ENCODE results near the gene SMARCA2.

Gene SMARCA2

DNA sequence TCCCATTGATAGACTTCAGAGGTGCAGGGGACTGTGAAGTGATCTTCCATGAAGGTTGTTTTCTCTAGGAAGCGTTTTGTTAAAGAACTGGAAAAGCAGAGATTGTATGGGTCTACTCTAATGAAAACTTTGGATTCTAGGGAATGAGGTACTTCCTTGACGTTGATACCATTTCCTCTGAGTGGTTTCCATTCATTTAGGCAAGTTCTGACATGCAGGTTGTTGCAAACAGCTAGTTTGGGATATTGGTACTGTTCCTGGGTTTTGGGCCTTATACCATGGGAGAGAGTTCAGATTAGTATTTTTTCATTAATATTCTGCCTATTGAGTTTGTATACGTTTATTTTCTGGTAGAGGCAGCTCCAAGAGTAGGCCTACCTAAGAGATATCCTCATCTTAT, 25.7 kb downstream of the SMARCA2 start:
- no peak for DNase-seq (ENCODE audit: low read depth)

DNA sequence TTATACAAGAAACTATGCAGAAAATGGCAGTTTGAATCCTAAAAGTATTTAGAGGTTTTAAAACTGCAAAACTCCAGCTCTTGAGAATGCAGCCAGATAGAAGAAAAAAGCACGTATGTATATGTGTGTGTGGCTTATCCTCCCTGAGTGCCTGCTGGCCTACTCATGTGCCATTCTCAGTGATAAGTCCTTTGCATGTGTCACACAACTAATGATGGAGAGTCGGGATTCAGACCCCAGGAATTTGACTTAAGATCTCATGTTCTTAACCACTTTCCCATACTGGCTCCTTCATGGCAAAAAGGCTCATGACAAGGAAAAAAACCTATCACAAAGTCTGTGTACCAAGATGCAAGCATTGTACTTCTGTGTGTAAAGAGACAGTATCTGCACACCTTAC, 26.6 kb downstream of the SMARCA2 start:
- no peak for DNase-seq (ENCODE audit: low read depth)

DNA sequence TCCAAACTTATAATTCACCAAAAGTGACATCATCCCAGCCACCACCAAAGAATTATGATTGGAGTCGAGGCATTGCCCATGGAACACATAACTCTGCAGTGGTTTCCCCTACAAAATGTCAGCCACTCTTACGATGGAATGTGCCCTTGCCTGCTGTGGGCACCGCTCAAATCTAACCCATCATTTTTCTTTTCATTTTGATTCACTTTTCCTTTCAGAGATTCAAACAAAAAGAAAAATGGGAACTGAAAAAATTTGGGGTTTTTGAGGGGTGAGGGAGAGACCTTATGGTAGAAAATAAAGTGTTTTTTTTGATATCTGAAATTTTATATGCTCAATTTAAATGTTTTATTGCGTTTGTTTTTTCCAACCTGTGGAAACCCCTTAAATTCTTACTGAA, 28.1 kb downstream of the SMARCA2 start:
- no peak for DNase-seq (ENCODE audit: low read depth)

DNA sequence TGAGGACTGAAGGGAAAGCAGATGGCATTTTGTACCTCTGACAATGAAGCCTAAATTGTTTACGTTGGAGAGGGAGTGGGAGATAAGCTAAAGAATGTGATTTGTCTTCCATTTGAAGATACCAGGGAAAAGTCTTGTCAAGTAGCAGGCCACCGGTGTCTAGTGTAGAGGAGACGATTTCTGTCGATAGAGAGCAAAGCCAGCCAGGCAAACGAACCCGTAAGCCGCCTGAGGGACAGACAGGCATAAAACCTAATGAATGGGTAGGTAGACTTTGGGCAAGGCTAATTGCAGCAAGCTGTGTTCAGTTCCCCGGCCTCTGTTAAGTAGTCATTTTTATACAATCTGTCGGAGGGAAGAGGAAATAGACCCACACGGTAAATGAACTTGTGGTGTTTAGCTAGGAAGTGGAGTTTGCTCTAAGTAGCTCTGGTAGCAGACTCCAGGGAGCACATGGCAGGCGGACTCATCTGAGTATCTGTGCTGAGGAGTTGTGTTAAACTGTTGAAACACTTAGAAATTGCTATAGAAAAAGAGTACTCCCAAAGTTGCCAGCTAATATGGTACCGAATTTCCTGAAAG, 28.8 kb downstream of the SMARCA2 start:
- DNase-seq (ENCODE audit: low read depth): no peak

DNA sequence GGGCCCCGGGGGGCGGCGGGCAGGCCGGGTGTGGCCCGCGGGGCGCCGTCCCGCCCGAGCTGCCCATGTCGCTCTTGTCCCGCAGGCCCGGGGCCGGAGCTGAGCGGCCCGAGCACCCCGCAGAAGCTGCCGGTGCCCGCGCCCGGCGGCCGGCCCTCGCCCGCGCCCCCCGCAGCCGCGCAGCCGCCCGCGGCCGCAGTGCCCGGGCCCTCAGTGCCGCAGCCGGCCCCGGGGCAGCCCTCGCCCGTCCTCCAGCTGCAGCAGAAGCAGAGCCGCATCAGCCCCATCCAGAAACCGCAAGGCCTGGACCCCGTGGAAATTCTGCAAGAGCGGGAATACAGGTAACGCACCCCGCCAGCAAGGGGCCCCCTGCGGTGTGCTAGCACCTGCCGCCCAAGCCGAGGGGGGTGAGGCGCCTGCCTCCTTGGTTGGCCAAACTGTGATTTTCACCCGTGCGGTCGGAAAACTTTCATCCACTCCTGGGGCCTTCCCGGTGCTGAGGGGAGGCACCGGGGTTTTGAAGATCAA, 32.1 kb downstream of the SMARCA2 start:
- no peak for DNase-seq (ENCODE audit: low read depth)

DNA sequence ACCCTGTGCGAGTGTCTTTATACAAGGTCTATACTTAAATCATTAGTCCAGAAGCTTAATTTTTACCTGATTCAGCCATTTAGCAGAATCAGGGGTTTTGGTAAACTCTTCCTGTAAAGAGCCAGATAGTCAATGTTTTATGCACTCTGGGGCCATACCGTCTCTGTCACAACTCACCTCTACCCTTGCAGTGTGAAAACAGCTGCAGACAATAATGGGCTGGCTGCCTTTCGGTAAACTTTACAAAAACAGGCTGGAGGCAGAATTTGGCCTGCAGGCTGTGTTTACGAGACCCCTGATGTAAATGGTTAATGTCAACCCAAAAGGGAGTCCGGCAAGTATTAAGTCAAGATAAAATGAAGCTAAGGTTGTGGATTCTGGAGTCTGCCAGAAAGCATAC, 32.8 kb downstream of the SMARCA2 start:
- no peak for DNase-seq (ENCODE audit: low read depth)

DNA sequence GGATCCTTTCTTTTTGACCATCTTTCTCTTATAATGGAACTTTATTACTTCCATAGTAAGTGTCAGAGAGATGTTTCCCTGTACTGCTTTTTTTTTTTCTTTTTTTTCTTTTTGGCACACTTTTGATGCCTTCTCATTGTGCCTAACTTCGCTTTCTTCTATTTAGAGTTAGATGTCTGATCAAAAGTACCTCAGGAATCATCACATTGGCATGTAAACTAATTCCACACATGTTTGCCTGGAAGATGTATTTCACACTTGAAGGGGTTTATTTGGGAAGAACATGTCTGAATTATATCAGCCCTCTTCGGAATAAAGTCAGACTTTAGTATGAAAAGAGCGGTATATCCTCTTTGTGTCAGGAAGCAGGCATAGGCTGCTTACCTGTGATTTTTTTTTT, 35.1 kb downstream of the SMARCA2 start:
- DNase-seq (ENCODE audit: low read depth): no peak

DNA sequence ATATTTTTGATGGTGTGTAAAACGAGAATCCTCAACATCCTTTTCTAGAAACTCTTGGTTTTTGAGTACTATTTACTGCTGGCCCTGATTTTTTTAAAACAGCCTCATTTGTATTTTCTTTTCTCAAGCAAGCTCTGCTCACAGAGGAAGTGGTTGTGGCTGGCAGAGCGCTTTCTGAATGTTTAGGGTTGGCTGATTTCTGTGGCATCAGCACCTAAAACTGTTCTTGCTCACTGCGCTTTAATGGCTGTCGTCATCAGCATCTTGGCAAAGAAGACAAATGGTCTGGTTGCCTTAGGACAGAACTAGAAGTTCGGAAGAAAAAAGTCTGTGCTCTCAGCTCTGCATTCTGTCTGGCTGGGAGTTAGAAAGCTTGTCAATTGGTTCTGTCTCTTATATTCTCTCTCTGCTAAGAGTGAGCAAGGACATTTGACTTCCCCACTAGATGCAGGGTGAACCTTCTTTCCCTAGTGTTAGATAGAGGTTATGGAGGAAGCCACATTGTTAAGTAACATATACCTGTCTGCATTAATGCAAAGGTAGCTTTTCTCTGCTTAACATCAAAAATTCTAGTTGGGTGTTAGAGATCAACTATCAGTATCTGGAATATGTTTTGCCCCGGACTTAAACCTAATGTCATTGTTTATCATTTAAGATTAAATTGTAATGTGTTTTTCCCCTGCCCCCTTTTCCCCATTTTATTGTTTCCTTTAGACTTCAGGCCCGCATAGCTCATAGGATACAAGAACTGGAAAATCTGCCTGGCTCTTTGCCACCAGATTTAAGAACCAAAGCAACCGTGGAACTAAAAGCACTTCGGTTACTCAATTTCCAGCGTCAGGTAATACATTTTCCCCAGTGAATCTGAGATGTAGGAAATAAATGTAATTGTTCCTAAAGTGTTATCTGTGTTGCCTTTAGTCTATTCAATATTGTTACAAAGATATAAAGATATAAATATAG, 39.0 kb downstream of the SMARCA2 start:
- DNase-seq (ENCODE audit: low read depth): no peak

DNA sequence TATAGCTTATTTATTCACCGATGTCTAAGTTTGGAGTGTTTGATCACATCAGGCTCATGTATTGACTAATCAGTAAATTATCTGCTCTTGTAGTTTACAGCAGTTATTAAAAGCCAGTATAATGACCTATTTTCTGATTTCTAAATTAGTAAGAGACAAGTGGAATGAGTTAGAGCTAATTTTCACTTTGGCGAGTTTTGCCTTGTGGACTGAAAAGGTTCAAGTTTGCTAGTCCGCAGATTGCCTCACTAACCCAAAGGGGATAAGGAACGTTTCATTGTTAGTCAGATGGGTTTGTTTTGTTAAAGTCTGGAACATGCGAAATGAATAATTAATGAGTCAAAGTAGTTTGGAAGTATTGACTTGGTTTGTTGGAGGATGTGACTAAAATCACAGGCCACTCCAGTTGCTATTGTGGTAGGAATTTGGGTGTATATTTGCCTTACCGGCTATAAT, 40.1 kb downstream of the SMARCA2 start:
- peak; percentile 6 for DNase-seq (ENCODE audit: low read depth)

DNA sequence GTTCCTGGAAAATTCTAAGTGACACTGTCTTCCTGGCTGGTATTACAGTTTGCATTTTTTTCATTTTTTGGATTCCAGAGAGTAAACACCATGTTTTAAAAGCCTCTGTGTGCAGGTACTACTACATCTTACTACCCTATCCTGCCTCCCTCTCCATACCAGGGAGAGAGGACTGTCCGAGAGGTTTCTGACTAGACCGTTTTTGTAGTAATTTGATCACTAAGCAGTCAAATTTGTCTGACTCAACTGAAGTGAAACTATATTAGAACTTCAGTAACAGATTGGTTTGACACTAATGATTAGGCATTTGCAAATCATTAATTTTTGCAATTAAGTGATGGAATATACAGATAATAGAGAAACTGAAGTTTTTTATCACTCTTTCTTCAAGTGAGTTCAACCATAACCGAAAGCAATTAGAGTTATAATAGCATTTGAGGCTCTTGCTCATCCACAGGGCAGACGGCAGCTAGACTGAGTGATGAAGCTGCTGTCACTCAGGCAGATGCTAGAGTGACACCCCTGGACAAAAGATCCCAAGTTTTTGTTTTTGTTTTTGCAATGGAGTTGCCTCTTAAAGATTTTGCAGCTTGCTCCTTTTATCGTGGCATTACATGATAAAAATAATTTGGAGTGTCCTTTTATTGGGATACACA, 44.3 kb downstream of the SMARCA2 start:
- no peak for DNase-seq (ENCODE audit: low read depth)

DNA sequence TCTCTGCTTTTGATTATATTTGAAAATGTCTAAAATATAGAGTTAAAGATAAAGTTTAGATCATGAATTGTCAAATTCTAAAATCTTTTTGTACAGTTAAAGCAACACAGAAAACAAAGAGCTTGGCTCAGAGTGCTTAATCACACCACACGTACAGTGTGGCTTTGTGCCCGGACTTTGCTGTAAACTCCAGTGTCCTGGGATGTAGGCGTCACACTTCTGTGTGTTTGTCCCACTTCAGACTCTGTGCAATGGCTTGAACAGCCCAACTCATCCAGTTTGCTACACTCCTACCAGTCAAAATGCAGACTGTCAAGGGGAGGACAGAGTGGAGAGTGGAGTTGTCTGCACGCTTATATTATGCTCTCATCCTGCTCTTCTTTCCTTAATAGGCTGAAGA, 45.3 kb downstream of the SMARCA2 start:
- DNase-seq (ENCODE audit: low read depth): no peak

DNA sequence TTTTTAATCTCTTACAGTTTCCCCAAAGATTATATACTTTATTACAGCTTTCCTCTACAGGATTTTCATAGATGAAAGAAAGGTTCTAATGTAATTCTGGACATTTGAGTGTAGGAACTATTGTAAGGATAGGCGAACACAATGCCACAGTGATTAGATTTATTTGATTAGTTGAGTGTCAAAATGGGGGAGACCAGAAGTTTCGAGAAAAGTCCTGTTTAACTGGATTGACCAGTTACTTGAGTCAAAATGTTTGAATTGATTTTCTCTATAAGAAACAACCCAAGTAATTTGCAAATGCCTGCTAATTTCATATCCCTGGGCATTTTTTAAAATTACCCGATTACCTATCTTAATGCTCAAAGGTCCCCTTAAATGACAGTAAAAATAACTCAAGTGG, 50.6 kb downstream of the SMARCA2 start:
- no peak for DNase-seq (ENCODE audit: low read depth)

DNA sequence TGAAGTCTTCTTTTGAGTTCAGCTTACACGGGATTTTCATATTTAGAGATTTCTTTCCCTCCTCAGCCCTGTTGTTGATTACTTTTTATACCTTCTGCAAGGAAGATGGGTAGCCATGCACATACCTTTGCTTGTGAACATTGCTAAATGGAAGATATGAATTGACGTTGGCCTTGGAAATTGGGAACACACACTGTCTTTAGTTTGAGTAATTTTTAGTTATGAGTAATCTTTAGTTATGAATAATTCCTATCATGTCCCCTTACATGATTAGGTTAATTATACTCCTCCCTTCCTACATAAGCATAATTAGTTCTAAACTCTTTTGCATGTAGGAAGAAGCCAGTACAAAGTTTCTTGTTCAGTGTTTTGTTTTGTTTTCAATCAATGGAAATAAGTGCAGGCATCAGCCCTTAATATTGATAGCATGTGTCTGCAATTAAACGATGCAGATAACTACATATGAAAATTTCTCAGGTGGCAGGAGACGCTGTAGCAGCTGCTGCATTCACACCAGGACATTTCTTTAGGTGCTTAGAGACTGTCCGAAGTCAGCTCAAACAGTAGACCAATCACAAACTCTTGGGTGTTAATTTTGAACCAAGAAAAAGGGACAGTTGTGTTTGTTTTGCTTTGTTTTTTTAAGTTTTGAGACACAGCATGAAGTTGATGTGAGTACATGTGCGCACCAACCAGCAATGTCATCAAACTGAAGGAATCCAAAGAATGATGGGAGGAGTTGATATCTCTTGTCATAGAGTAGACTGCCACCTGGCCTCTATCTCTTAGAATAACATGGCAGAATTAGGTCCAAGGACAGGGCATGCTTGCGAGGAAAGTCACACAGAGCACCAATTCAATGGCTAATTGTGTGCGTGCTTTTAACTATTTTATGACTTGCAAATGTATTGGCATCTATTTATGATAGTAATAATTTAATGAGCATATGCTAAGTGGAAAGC, 51.4 kb downstream of the SMARCA2 start:
- no peak for DNase-seq (ENCODE audit: low read depth)

DNA sequence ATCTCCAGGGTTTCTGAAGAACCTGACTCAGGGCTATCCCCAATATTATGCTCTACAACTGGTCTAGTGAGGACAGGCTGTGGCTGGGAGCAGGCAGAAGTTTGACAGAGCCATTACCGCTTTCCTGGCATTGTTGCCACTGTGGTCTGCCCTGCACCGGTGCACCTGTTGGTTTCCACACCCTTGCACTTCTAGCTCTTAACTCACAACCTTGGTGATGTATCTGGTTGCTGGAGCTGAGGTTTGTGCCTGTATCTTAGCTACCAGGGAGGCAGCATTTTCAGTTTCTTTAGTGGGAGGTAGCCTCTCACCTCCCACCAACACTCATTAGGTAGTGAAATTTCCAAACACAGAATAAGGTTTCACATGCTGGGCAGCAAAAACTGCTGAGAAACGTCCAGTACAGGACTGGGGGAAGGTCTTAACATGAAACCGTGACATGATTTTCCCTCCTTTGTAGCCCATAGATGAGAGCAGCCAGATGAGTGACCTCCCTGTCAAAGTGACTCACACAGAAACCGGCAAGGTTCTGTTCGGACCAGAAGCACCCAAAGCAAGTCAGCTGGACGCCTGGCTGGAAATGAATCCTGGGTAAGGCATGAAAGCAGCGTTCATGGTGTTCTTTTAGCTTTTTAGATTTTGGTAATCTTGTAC, 57.7 kb downstream of the SMARCA2 start:
- no peak for DNase-seq (ENCODE audit: low read depth)

DNA sequence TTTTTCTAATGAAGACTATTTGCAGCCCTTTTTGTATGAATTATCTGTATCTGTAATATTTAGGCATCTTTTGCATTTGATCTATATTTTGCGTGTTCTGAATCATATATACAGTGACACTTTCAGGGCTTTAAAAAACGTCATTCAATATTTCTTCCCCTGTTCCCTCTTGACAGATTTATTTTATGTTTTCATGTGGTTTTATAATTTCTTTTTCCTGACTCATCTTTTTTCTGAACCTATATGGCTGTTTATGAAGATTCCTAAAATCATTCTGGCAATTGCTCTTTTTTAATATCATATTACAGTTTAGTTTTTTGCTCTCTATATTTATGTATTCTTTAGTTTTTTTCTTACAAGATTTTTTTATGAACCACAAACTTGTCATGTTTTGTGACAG, 67.6 kb downstream of the SMARCA2 start:
- DNase-seq (ENCODE audit: low read depth): no peak

DNA sequence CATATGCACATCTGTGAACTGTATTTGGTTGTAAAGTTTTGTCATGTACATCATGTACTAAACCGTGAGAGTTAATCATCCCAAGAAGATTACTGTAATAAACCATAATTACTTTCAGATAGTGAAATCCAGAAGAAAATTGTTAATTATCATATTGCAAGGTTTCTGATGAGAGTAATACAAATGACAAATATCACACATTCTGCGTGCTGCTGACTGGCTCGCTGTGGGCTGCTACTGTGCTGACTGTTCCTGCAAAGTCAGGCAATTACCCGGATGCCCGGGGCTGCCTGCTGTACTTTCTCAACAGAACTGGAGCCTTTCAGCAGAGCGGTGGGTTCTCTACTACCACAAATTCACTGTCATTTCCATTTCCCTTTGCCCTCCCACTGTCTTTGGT, 68.3 kb downstream of the SMARCA2 start:
- DNase-seq (ENCODE audit: low read depth): no peak

DNA sequence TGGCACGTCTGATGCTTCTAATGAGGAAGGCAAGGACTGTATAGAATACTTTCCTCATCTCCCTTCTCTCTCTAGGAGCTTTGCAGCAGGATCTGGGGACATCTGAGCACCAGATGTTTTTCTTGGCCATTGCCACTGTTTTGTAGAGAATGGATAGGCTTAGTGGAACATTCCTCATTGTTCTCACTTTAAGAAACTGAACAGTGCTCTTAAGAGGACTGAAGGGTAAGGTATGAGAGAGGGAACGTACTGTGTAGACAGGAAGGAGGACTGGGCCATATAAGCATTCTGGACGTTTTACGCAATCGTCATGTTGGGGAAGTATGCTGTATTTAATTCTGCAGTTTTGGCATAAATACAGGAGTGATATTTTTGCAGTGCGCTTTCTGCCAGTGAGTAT, 70.6 kb downstream of the SMARCA2 start:
- no peak for DNase-seq (ENCODE audit: low read depth)

DNA sequence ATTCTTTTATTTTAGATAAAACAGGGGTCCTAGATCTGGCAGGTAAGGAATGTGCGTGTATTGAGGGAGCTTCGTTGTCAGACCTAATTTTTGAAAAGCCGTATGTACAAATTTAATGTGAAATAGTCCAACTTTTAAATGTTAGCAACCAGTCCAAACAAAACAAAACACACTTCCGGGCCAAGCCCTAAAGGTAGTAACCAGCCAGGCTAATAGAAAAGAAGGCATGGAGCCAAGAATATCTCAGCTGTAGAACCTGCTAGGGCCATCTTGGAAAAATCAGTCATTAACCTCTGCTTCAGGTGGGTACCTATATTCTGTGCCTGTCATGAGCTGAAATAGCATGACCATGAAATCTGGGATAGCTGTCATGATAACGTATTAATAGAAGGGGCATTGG, 71.0 kb downstream of the SMARCA2 start:
- no peak for DNase-seq (ENCODE audit: low read depth)

DNA sequence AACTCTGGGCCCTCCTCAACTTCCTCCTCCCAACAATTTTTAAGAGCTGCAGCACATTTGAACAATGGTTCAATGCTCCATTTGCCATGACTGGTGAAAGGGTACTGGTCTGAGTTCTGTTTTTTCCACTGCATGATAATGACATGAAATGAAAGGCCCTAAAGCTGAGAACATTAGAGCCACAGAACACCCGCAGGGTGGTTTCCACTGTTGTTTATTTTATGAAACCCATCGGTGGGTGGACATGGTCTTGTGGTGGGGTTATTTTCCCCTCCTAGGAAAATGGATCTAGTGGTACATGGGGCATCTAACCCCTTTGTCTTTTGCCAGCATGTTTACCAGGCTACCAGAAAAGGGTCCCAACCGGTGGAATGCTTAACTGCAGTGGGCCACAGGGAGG, 71.8 kb downstream of the SMARCA2 start:
- no peak for DNase-seq (ENCODE audit: low read depth)

DNA sequence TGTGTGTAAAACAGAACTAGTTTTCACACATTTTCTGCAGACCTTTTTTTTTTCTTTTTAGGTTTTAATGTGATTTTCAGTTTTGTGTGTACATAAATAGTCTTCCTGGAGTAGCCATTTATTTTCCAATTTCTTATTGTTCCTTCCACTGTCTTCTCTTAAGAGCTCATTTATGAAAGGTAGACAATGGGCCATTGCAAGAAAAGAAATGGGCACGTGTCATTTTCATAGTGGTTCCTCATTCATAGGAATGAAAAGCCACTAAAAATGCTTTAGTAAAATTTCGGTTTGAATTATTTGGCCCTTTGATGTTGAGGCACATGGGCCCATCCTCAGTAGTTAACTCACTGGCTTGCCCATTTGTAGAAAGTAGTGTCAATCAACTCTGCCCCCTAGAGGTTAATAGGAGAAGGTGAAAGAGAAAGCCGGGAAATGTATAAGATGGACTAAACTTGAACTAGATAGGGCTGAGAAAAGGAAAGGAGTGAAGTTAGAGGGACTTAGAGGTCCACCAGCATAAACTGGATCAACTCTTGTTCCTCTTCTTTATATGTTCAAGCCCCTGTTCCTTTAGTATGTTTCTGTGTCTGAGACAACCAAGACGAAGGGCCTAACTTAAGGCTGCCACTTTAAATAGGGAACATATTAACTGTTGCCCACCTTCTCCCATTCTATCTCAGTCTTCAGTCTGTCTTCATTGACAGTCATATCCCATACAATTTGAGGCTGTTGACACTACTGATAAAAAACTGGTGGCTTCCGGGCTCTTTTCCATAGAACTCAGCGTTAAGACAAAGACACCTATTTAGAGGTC, 72.6 kb downstream of the SMARCA2 start:
- DNase-seq (ENCODE audit: low read depth): no peak
